22Rv1 (cell line): ENCODE measurements around the gene DMAC2L.

Experiments used
- H3K27ac ChIP-seq: fragments of 450-650 bp; 2 replicates; pipeline ENCODE4 v1.5.1; 2017
- CTCF ChIP-seq: fragments of 450-650 bp; IDR thresholded peaks from 2 replicates; pipeline ENCODE4 v1.5.1; 2017; ENCODE audit warnings: mild to moderate bottlenecking
- ZFX ChIP-seq: fragments of 450-650 bp; IDR thresholded peaks from 2 replicates; pipeline ENCODE4 v1.6.1; 2017; ENCODE audit warnings: antibody characterized with exemption, borderline replicate concordance

The DMAC2L gene

GRCh38 chr14:50288146-50288545 is 24.0 kb upstream of the DMAC2L start:
- no peak overlapping the region for H3K27ac ChIP-seq
- TF ChIP-seq ZFX: no peak
- no peak for TF ChIP-seq CTCF

GRCh38 chr14:50290306-50290705 is 21.8 kb upstream of the DMAC2L start:
- no peak overlapping the region for H3K27ac ChIP-seq
- no peak for TF ChIP-seq ZFX
- TF ChIP-seq CTCF: no peak

- TF ChIP-seq ZFX (no peak), CTCF (no peak)
- H3K27ac ChIP-seq: no peak overlapping the region
Measured at GRCh38 chr14:50299585-50299984, 12.5 kb upstream of the DMAC2L start.

- no peak overlapping the region for H3K27ac ChIP-seq
- TF ChIP-seq ZFX (no peak), CTCF (no peak)
Measured at GRCh38 chr14:50301914-50302313, 10.2 kb upstream of the DMAC2L start.

GRCh38 chr14:50303744-50304471 is 8.2 kb upstream of the DMAC2L start:
- TF ChIP-seq CTCF: no peak
- no peak for TF ChIP-seq ZFX
- no peak overlapping the region for H3K27ac ChIP-seq

- TF ChIP-seq CTCF (no peak), ZFX (no peak)
- H3K27ac ChIP-seq: no peak overlapping the region
Measured at GRCh38 chr14:50308363-50308915, 3.7 kb upstream of the DMAC2L start.

- no peak overlapping the region for H3K27ac ChIP-seq
- TF ChIP-seq CTCF: no peak
- no peak for TF ChIP-seq ZFX
Measured at GRCh38 chr14:50310445-50310844, 1.7 kb upstream of the DMAC2L start.
